ENCODE measurements around the gene POR.

DNA sequence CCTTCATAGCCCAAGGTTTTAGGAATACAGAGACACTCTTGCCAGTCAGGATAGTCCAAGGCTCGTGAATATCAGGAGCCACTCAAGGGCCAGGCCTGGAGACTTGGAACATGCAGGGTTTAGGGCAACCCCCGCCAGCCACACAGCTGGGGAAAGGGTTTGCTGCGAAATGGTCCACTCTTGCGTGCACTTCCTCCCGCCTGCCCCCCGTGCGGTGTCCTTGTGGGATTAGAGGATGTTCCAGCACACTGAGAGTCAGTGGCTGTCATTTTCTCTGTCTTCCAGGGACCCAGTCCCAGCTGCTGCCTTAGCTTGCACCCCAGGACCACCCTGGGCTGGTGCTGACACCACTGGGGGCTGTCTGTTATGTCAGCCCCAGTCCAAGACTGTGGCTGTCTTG, 38.5 kb downstream of the POR start:
- TF ChIP-seq, protein P1, sequence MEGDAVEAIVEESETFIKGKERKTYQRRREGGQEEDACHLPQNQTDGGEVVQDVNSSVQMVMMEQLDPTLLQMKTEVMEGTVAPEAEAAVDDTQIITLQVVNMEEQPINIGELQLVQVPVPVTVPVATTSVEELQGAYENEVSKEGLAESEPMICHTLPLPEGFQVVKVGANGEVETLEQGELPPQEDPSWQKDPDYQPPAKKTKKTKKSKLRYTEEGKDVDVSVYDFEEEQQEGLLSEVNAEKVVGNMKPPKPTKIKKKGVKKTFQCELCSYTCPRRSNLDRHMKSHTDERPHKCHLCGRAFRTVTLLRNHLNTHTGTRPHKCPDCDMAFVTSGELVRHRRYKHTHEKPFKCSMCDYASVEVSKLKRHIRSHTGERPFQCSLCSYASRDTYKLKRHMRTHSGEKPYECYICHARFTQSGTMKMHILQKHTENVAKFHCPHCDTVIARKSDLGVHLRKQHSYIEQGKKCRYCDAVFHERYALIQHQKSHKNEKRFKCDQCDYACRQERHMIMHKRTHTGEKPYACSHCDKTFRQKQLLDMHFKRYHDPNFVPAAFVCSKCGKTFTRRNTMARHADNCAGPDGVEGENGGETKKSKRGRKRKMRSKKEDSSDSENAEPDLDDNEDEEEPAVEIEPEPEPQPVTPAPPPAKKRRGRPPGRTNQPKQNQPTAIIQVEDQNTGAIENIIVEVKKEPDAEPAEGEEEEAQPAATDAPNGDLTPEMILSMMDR (IDR thresholded peaks at IDR 0.05): no peak
- no peak for TF ChIP-seq EZH2 (IDR thresholded peaks at IDR 0.05; ENCODE audit: borderline replicate concordance, insufficient read depth, low read depth, low read length, poor library complexity, severe bottlenecking)
